ENCODE results near the gene RRP1B. TPM values are rescaled to one million over a fixed set of nuclear protein-coding genes. Genes with fewer than 3 reads are reported as not detected.

The RRP1B gene
- total and polyA plus RNA-seq, 2 of the 13 experiments (the other 11 are each of a cell fraction or from before 2014, with no cell fraction given): 16.3 to 46.2 TPM

GRCh38 chr21:43689556-43690337, 30.4 kb downstream of the RRP1B start:
- no peak overlapping the region for H3K9ac ChIP-seq (ENCODE audit: insufficient read depth, low read depth, low read length)
- no TSS peak for BruUV-seq (replicated peaks)
- peaks cover 51 to 92% of the 10 kb centered on the region in 2 experiments for H3K36me3 ChIP-seq (replicated peaks in 1 of 2; ENCODE audit: control insufficient read depth in 1 of 2, insufficient read depth in 2 of 2, low read length in 2 of 2)
- H4K20me1 ChIP-seq (ENCODE audit: insufficient read depth, low read length): no peaks in the 10 kb centered on the region
- in situ Hi-C loops (cut with HindIII; ENCODE audit: extremely low pct_ligation_motif_present, low pct_unique_long_range_greater_than_20kb) (no loop called here), intact Hi-C loops (cut with micrococcal nuclease; ENCODE audit: unreplicated experiment) (no loop called here)
- H3K9me3 ChIP-seq (ENCODE audit: low read length): no peaks in the 10 kb centered on the region
- H3K4me2 ChIP-seq (ENCODE audit: low read depth, low read length): no peak overlapping the region
- DNase-seq (ENCODE audit: low spot score) (no peak), FAIRE-seq (no peak), ATAC-seq (no peak)
- no peaks in the 10 kb centered on the region for H3K79me2 ChIP-seq (ENCODE audit: insufficient read depth, low read length)
- no peaks in the 10 kb centered on the region for H3K4me1 ChIP-seq (ENCODE audit: insufficient read depth, low read length)
- H3K4me3 ChIP-seq (replicated peaks in 1 of 3; ENCODE audit: insufficient read depth in 1 of 3, low read depth in 2 of 3, low read length in 3 of 3): no peak overlapping the region
- CTCF ChIA-PET (ENCODE audit: low intra/inter-chr PET ratio, low total read pairs): no interaction called here
- TF ChIP-seq NCOR1 (IDR thresholded peaks at IDR 0.05; ENCODE audit: borderline replicate concordance, low read length) (no peak), AGO2 (optimal IDR thresholded peaks at IDR 0.05; ENCODE audit: low read depth, low read length) (peak; percentile 63)
- WGBS (ENCODE audit: low lambda C conversion rate): 96% methylated on average over 14 of the region's 32 CpGs
- H3K27ac ChIP-seq (ENCODE audit: extremely low read length, insufficient read depth, low read length): no peak overlapping the region
- no peaks in the 10 kb centered on the region for H3K27me3 ChIP-seq (ENCODE audit: control insufficient read depth in 1 of 2, insufficient read depth in 2 of 2, low read length in 2 of 2)
- POLR2A ChIA-PET: no interaction called here
- H2AFZ ChIP-seq (ENCODE audit: low read length): no peak overlapping the region

- no peak for FAIRE-seq
- ChIA-PET POLR2A (no interaction called here), CTCF (ENCODE audit: low intra/inter-chr PET ratio, low total read pairs) (no interaction called here)
- Histone ChIP-seq H3K36me3 (replicated peaks in 1 of 2; ENCODE audit: control insufficient read depth in 1 of 2, insufficient read depth in 2 of 2, low read length in 2 of 2) (peaks cover 48 to 90% of the 10 kb centered on the region in 2 experiments), H3K9me3 (ENCODE audit: low read length) (no peaks in the 10 kb centered on the region), H2AFZ (ENCODE audit: low read length) (no peak overlapping the region), H3K4me3 (replicated peaks in 1 of 3; ENCODE audit: insufficient read depth in 1 of 3, low read depth in 2 of 3, low read length in 3 of 3) (no peak overlapping the region), H3K27ac (ENCODE audit: extremely low read length, insufficient read depth, low read length) (no peak overlapping the region), H4K20me1 (ENCODE audit: insufficient read depth, low read length) (no peaks in the 10 kb centered on the region), H3K27me3 (ENCODE audit: control insufficient read depth in 1 of 2, insufficient read depth in 2 of 2, low read length in 2 of 2) (no peaks in the 10 kb centered on the region), H3K4me2 (ENCODE audit: low read depth, low read length) (no peak overlapping the region), H3K9ac (ENCODE audit: insufficient read depth, low read depth, low read length) (no peak overlapping the region), H3K4me1 (ENCODE audit: insufficient read depth, low read length) (no peaks in the 10 kb centered on the region), H3K79me2 (ENCODE audit: insufficient read depth, low read length) (no peaks in the 10 kb centered on the region)
- no peak for DNase-seq (ENCODE audit: low spot score)
- intact Hi-C loops (cut with micrococcal nuclease; ENCODE audit: unreplicated experiment): no loop called here
- WGBS (ENCODE audit: low lambda C conversion rate): 100% methylated on average over 2 of the region's 7 CpGs
- no TSS peak for BruUV-seq (replicated peaks)
- in situ Hi-C loops (cut with HindIII; ENCODE audit: extremely low pct_ligation_motif_present, low pct_unique_long_range_greater_than_20kb): no loop called here
- ATAC-seq: no peak
- TF ChIP-seq ARID4A (CRISPR knock-in tag; IDR thresholded peaks at IDR 0.05; ENCODE audit: borderline replicate concordance) (no peak), PPARG (CRISPR knock-in tag; conservative IDR thresholded peaks at IDR 0.05) (no peak), ZNF567 (CRISPR knock-in tag; IDR thresholded peaks at IDR 0.05; ENCODE audit: borderline replicate concordance) (no peak), IRF1 (CRISPR knock-in tag; IDR thresholded peaks at IDR 0.05; ENCODE audit: low read depth) (no peak), SIN3A (IDR thresholded peaks at IDR 0.05; ENCODE audit: borderline replicate concordance, low read depth, low read length) (no peak), ZBTB3 (CRISPR knock-in tag; IDR thresholded peaks at IDR 0.05; ENCODE audit: borderline replicate concordance, low read depth) (no peak), ZBTB42 (CRISPR knock-in tag; IDR thresholded peaks at IDR 0.05) (no peak), POLR2G (IDR thresholded peaks at IDR 0.05; ENCODE audit: low read depth, low read length) (no peak), ZSCAN22 (CRISPR knock-in tag; IDR thresholded peaks at IDR 0.05) (no peak), SNRNP70 (IDR thresholded peaks at IDR 0.05; ENCODE audit: low read depth, low read length) (no peak)
Observed at GRCh38 chr21:43690346-43690745, 31.0 kb downstream of the RRP1B start.
